ENCODE results near the gene BSDC1.

Gene BSDC1

GRCh38 chr1:32335790-32336590, 58.3 kb downstream of the BSDC1 start, which contains the start of gene MARCKSL1:
MARCKSL1 (minus strand) TSS chr1:32336233; CDS start chr1:32336033, 200 bp downstream.
- DNase-seq: no peak

GRCh38 chr1:32335535-32335789, 58.8 kb downstream of the BSDC1 start:
- no peak for DNase-seq

GRCh38 chr1:32334864-32335534, 59.2 kb downstream of the BSDC1 start:
- no peak for DNase-seq

- DNase-seq: no peak
These were observed 59.9 kb downstream of the BSDC1 start for GRCh38 chr1:32334274-32334861.

- no peak for DNase-seq
These were observed 60.8 kb downstream of the BSDC1 start for GRCh38 chr1:32333251-32333963.

GRCh38 chr1:32332290-32333079, 61.8 kb downstream of the BSDC1 start:
- DNase-seq: no peak

- DNase-seq: no peak
These were observed 62.7 kb downstream of the BSDC1 start for GRCh38 chr1:32331549-32331948.

- DNase-seq: no peak
These were observed 63.6 kb downstream of the BSDC1 start for GRCh38 chr1:32330558-32331151.

- DNase-seq: no peak
These were observed 64.2 kb downstream of the BSDC1 start for GRCh38 chr1:32329931-32330466.

- DNase-seq: no peak
These were observed 67.0 kb downstream of the BSDC1 start for GRCh38 chr1:32327204-32327603.

- no peak for DNase-seq
These were observed 72.4 kb downstream of the BSDC1 start for GRCh38 chr1:32321712-32322291.

- DNase-seq: no peak
These were observed 75.9 kb downstream of the BSDC1 start for GRCh38 chr1:32318127-32318869.

- no peak for DNase-seq
These were observed 77.4 kb downstream of the BSDC1 start for GRCh38 chr1:32316903-32317277.
